Measurements from ENCODE around the gene BBIP1.

The BBIP1 gene

DNA sequence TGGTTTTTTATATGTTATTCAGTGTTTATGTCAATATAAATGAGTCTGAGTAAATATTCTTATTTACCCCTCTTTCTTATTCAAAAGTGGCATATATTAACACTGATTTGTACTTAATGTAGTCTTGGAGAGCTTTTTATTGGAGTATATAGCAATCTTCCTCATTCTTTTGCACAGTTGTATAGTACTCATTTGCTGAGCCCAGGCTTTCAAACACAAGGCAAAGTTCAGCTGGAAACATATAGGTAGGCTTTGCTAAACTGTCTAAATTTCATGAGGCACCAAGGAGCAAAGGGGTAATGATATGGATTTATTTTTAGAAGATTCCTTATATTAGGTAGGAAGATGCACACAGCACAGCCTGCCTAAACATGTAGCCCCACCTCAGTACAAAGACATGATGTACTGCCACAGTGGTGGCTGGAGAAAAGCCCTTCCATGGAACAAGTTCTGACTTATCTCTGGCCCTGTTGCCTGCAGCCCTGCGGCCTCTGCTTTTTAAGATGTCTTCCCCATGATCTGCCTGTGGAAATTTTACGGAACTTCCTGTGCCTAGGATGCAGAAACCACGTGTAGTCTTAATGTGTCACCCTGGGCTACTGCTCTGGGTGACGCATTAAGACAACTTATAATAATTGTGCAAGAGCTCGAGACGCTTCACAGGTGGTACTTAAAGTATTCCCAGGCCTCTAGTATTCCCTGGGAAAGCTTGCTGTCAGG, 56.9 kb downstream of the BBIP1 start:
- no peak for DNase-seq

DNA sequence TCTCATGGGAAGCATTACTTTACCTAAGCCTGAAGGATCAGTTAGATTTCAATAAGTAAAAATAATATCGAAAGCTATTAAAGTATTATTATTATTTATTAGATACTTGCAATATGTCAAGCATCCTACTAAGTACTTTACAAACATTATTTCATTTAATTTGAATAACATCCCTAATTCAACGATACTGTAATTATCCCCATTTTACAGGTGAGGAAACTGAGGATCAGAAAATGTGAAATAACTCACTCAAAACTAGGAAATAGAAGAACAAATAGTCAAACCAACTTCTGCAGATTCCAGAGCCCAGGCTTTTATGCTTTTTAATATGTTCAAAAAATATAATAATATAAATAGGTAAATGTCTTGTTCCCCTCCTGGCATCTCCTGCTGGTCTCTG, 57.5 kb downstream of the BBIP1 start:
- DNase-seq: no peak

DNA sequence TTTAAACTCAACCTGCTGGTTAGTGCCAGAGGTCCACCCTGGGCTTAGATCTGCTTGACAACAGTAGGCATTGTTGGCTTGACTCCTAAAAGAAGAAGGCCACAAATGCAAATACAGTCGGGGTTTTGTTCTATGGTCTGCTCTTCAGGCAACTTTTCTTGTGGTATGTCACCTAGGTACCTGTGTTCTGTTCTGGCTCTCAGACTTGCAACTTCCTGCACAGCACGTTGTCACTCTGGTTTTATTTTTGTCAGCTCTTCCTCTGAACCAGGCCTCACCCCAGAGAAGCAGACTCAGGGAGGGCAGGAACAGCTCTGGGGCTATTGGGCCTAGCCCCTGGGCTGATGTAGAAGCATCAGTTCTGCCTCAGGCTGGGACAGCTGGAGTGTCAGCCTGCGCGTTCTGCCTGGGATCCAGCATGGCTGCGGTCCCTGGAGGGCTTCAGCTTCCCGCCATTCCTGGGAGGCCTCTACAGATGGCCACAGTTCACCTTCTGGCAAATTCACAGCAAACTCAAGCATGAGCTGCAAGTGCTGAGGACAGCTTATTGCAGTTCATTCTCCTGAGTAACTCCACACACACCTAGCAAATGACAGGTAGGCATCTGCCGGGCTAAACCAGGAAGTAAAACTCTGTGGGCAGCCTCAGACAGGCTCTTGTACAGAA, 58.3 kb downstream of the BBIP1 start:
- peak; percentile 37 for DNase-seq

DNA sequence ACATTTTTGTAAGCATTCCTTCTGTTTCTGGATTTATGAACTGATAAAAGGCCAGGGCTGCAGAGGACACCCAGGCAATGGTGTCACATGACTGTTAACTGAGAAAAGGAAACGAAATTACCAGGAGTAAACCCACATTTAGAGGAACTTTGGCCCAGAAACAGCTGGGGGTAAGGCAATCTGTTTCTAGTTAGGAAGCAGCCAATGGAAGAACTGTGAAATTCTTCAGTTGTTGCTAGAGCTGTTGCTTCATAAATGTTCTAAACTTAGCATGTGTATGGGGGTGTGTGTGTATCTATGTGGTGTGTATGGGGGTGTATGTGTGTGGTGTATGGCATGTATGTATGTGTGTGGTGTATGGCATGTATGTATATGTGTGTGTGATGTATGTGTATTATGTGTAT, 59.0 kb downstream of the BBIP1 start:
- DNase-seq: no peak

DNA sequence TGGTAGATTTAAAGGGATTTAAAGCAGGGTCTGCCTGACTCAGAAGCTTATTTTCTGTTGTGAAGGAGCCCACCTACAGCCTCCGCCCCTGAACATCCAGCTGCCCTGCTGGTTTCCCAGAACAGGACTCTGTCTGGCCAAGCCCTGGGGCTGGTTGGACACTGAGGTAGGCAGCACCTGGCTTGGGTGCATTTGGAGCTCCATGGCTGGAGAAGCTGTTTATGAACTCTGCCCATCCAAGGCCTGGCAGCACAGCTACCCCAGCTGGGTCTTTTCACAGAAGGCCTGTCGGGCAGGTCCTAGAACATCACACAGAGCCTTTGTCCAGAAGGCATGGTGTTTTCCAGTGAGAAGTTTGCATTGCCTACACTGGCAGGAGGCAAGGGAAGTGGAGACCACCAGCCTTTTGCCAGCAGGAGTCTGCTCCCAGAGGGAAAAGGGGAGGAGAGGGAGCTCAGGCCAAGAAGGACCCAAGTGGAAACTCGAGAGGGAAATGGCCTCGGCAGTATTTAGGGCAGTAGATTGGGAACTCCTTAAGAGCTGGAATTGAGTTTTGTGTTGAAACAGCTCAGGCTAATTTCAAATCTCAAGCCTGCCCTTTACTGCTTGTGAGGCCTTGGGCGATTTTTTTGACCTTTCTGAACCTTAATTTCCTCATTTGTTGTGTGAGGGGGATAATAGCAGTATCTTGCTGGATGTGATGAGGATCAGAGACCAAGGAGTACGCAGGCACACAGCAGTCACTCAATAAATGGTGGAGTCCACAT, 59.6 kb downstream of the BBIP1 start:
- DNase-seq: no peak

DNA sequence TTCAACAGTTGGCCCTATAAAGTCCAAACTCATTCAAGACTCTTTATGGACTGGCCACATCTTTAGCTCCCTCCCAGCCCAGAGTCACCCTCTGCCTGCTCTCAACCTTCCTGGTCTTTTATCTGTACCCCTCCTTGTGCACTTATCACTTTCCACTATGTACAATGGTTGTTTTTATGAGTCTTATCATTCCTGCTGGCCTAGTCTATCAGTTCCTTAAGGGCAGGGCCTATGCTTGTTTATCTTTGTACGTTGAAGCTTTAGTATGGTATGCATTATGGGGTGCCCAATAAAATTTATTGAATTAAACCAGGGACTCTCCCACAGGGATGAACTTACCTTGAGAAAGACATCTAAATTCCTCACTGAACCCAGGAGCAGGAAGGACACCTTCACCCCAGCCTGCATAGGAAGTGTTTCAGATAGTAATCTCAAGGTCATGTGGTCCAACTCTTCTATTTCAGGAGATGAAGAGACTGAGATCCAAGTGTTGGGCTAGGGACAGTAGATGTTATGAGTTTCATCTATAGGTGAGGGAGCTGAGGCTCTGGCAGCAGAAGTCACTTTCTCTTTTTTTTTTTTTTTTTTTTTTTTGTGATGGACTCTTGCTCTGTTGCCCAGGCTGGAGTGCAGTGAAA, 60.6 kb downstream of the BBIP1 start:
- no peak for DNase-seq

DNA sequence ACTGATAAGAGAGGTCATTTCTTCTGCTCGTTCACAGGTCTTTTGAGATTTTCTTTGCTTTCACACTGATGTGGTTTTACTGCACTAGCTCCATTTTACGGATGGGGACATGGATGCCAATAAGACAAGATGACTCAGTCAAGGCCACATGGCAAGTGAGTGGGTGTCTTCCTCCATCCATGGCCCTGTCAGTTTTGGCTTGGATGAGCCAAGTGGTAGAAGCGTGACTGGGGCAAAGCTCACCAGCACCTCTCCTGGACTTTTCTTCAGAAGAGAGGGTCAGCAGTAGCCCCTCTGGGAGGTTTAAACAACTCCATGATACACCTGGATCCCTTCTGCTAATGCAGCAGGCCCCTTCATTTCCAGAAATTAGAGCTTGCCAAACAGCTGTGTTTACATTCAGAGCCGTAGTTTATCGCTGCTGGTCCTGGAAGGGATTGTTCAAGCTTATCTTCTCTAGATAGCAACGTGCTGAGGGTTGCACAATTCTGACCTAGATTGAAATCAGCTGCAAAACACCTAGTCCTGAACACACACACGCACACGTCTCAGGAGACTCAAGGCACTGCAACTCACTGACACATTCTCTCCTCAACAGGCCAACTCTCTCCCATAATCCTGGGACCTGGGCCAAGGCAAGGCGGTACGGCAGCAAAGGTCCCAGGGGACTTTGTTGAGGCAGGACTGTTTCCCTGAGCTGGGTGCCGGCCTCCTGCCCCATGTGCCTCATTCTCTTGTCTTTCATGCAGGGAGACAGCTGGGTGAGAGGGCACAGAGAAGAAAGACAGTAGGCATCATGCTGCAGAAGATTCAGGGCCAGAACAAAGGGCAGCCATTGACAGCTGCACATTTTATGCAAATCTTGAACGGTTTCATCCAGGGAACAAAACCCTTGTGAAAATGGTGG, 61.5 kb downstream of the BBIP1 start:
- peak; percentile 42 for DNase-seq

DNA sequence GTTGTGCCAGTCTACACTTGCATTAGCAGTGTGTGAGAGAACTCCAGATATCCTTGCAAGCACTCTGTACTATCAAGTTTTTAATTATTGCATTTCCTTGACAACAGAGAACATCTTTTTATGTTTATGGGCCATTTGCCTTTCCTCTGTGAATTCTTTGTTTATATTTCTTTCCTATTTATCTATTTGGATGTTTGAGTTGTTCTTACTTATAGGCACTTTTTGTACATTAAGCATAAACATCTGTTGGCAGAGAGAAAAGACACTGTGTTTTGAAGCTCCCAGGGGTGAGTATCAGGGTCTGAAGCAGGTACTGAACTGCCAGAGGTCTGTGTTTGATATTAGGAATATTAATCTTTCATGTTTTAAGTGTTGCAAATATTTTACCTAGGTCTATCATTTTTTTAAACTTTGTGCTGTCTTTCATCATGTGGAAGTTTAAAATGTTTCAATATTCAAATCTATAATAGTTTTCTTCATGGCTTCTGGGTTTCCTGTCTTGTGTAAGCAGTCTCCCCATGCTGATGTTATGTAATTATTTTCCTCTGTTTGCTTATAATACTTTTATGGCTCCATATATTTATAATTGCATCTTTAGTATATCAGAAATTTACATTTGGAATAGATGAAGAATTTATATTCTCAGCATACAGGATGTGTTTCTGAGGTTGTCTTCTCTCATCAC, 64.9 kb downstream of the BBIP1 start:
- DNase-seq: no peak

DNA sequence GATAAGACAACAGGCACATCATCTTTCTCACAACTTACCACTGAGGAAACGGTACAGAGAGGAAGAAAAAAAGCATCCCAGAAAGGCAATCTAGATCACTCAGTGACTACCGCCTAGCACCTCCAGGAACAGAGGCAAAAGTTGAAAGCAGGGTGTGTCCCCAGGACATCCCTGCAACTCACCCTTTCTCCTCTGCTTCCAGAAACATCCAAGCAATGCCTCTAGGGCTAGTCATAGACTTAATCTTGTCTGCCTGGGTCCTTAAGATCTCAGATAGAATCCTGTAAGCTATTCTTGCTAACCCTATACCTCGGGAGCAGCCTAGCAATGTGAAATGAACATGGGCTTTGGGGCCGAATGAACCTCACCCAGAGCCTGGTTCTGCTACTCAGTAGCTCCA, 66.0 kb downstream of the BBIP1 start:
- DNase-seq: no peak

DNA sequence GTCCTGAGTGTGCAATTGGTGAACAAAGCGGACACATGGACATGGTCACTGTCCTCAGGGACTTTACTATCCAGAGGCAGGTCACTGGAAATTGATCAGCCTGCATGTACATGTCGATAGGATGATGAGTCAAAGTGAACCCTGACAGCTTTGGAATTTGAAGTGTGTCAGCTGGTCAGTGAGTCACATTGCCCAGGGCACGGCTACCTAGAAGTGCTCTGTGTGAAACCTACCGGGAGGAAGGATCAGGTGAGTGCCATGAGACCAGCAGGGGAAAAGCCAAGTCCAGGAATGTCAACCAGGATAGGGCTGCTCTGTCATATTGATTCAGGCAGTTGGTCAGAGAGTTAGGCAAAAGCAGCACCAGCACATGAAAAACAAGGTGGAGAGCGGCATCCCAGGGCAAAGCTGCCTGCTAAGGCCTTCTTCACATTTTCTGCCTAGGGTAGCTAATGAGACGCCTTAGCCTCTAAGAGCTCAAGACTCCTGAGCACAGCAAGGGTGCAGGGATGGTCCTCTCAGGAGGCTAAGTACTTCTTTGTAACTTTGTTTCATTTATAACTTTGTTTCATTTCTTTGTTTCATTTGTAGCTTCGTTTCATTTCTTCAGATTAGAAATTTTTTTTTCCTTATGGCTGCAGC, 66.6 kb downstream of the BBIP1 start:
- DNase-seq: peak; percentile 63

DNA sequence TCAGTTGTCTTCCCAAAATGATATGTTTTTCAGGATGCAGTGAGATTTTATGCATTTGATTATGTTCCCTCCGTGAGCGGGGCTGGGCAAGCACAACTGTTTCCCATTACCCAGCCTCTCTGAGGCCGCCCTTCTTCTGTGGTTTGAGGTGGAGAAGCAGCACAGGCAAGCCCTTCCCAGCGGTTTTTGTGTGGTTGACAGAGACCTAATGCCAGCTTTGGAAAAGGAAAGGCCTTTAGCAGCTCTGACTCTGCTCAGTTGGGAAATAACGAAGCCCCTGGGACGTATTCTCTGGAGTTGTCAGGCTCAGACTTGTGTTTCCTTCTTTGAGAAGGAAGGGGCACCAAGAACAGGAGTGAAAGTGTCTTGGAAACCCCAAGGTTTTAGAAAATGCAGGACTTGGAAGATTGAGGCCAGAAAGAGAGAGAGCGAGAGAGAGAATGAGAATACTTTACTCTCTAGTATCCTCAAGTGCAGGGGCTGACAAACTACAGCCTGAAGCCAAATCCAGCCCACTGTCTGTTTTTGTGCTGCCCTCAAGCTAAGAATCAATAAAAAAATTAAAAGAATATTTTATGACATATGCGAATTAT, 67.9 kb downstream of the BBIP1 start:
- no peak for DNase-seq

DNA sequence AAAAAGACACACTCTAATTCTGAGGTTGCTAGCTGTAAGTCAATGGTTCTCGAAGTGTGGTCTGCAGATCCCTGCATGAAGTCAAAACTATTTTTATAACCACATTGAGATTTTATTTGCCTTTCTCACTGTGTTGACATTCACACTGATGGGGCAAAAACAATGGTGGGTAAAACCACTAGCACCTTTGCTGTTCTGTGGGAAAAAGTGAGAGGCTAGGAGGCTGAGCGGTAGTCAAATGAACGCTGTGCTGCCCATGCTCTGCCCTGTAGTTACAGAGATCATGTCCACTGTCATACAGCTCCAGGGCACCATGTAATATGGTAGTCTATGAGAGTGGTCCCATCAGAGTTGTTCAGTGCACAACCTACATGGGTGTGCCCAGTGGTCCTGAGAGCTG, 68.9 kb downstream of the BBIP1 start:
- no peak for DNase-seq
